ENCODE measurements around the gene RNF13. TPM values are rescaled to one million over a fixed set of nuclear protein-coding genes. Genes with fewer than 3 reads are reported as not detected.
"Not testable (repeated sequence)": the region's sequence is repeated elsewhere in the genome, so short reads cannot be mapped to it uniquely, and the experiment has no call there.

The RNF13 gene
- total RNA-seq, 1 donor from 2014 or later = 138 TPM

DNA sequence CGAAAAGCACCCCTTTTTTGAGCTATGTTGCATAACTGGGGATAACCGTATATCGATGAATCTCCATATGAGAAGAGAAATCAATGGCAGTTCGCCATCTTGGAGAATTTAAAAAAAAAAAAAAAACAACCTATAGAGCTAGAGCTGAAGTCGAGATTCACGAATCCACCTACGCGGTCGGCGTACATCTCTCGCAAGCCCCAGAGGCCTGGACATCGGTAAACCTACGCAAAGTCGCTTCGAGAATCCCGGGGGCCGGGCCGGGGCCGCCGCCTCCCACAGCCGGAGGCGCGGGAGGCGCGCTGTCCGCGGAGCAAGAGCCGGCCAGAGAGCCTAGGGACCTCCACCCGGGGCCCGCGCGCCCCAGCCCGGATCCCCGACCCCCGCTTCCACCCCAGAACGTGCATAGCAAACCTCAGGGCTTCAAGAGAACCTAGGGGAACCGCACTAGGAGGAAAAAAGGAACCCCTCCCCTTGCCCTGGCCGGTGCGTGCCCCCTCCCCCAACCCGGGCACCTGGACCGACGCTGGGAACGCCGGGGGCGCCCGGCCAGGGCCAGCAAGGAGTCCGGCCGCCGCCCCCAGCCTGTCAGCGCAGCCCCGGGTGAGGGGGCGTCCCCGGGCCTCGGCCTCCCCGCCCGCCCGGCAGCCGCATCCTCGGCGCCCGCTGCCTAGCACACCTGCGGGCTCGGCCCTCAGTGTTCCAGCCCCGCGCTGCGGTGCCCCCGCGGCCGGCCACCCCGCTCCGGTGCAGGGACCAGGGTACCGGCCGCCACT lies 157.1 kb downstream of the RNF13 start:
- H3K9me3 ChIP-seq = no peaks in the 10 kb centered on the region
- ATAC-seq (peak; percentile 85 to 87), DNase-seq (peak; percentile 87)
- intact Hi-C loops (cut with DNase I) = no loop called here
- no peak for TF ChIP-seq CTCF (IDR thresholded peaks at IDR 0.05)
- H3K27me3 ChIP-seq (ENCODE audit: low read depth) = peaks cover 10% of the 10 kb centered on the region
- peaks cover 3% of the 10 kb centered on the region for H3K36me3 ChIP-seq
- H3K4me1 ChIP-seq = peaks cover 22% of the 10 kb centered on the region
- H3K27ac ChIP-seq = peak overlapping the region; percentile 66
- peak overlapping the region; percentile 88 for H3K4me3 ChIP-seq

DNA sequence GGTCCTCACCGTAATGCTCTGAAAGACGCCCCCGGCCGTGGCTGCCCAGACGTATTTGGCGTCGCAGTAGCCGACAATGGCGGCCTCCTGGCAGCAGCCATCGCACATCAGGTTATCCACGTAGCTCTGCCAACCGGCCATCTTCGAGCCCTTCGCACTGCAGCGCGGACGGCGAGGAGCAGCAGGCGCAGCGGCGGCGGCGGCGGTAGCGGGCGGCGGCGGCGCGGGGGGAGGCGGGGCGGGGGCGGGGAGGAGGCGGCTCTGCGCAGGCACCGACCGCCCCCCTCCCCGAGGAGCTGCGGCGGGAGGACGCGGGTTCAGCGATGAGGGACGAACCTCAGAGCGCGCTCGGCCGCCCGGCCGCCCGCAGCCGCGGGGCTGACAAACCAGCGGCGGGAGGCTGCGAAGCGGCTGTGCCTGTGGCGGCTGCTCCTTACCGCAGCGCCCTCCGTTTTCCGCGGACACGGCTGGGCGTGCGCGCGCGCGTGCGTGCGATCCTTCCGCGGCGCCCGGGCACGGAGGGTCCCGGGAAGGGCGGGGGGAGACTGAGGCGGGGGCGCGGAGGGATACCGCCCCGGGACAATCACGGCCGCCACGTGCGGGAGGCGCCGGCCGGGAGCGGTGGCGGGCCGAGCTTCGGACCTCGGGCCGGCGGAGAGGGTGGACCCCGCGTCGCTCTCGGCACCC lies 157.8 kb downstream of the RNF13 start, which contains the start of gene PFN2:
PFN2 (minus strand) TSS at position 180 of the 687 bp plus-strand sequence; CDS start at position 141, 39 bp downstream.
- TF ChIP-seq CTCF (IDR thresholded peaks at IDR 0.05) = no peak
- DNase-seq (peak; percentile 70), ATAC-seq (peak; percentile 86 to 88)
- intact Hi-C loops (cut with DNase I) = no loop called here
- peaks cover 10% of the 10 kb centered on the region for H3K27me3 ChIP-seq (ENCODE audit: low read depth)
- H3K4me1 ChIP-seq = peaks cover 22% of the 10 kb centered on the region
- H3K4me3 ChIP-seq = peak within 1 kb of the TSS; percentile 88
- peak within 1 kb of the TSS; percentile 66 for H3K27ac ChIP-seq
- H3K36me3 ChIP-seq = peaks cover under 1% of the 10 kb centered on the region
- H3K9me3 ChIP-seq = no peaks in the 10 kb centered on the region

GRCh38 chr3:149971403-149972075 lies 158.5 kb downstream of the RNF13 start:
- Histone ChIP-seq H3K36me3 (no peaks in the 10 kb centered on the region), H3K4me1 (peaks cover 22% of the 10 kb centered on the region), H3K4me3 (peak overlapping the region; percentile 88), H3K27ac (peak overlapping the region; percentile 58), H3K27me3 (ENCODE audit: low read depth) (peaks cover 10% of the 10 kb centered on the region), H3K9me3 (no peaks in the 10 kb centered on the region)
- DNase-seq = peak; percentile 65
- intact Hi-C loops (cut with DNase I) = no loop called here
- ATAC-seq = peak; percentile 62 to 63
- no peak for TF ChIP-seq CTCF (IDR thresholded peaks at IDR 0.05)

DNA sequence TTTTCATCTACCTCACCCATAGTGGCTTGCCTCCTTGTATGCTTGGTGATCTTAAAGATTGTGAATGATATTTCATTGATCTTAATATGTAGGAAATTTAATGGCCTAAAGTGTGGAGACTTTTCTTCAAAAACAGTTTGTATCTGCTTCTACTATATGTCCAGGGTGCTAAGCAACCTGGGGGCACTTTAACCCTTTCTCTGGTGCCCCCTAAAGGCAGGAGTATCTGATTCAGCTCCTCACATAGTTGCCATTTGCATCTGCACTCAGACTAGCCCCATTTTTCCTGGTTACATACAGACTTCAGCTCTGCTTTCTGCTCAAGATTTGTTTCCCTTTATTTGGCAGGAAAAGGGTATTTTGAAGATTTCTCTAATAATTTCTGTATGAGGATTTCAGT lies 162.9 kb downstream of the RNF13 start:
- peaks cover 10% of the 10 kb centered on the region for H3K27me3 ChIP-seq (ENCODE audit: low read depth)
- no peak overlapping the region for H3K27ac ChIP-seq
- no peak overlapping the region for H3K4me3 ChIP-seq
- TF ChIP-seq CTCF (IDR thresholded peaks at IDR 0.05) = no peak
- no peak for ATAC-seq
- peaks cover 7% of the 10 kb centered on the region for H3K4me1 ChIP-seq
- DNase-seq = no peak
- no peaks in the 10 kb centered on the region for H3K36me3 ChIP-seq
- intact Hi-C loops (cut with DNase I) = no loop called here
- H3K9me3 ChIP-seq = no peaks in the 10 kb centered on the region

- intact Hi-C loops (cut with DNase I) = no loop called here
- peaks cover 2% of the 10 kb centered on the region for H3K27me3 ChIP-seq (ENCODE audit: low read depth)
- no peak for TF ChIP-seq CTCF (IDR thresholded peaks at IDR 0.05)
- H3K9me3 ChIP-seq = no peaks in the 10 kb centered on the region
- DNase-seq = no peak
- no peak for ATAC-seq
- no peak overlapping the region for H3K27ac ChIP-seq
- no peak overlapping the region for H3K4me3 ChIP-seq
- H3K36me3 ChIP-seq = no peaks in the 10 kb centered on the region
- no peaks in the 10 kb centered on the region for H3K4me1 ChIP-seq
These were observed 164.4 kb downstream of the RNF13 start for GRCh38 chr3:149977386-149977785.

DNA sequence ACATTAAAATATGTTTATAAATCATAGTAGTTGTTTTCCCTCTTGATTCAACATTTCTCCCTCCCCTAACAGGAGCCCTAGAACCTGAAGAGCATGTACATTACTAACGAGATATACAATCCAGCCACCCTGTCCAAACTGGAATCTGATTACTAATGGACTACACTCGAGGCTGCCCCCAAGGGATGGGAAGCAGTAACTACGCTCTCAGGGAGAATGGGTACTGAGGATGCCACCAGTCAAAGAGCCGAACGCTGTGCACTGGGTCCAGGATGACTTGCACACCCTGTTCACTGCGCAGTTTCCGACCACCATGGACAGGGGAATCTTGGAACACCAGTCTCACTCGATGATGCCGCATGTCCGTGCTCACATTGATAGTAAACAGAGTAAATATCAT lies 169.0 kb downstream of the RNF13 start:
- H3K27me3 ChIP-seq (ENCODE audit: low read depth); H3K9me3 ChIP-seq; H3K4me1 ChIP-seq; DNase-seq; H3K36me3 ChIP-seq; H3K4me3 ChIP-seq; H3K27ac ChIP-seq; intact Hi-C loops (cut with DNase I): not testable (repeated sequence)
- ATAC-seq = peak; percentile 64 to 73

DNA sequence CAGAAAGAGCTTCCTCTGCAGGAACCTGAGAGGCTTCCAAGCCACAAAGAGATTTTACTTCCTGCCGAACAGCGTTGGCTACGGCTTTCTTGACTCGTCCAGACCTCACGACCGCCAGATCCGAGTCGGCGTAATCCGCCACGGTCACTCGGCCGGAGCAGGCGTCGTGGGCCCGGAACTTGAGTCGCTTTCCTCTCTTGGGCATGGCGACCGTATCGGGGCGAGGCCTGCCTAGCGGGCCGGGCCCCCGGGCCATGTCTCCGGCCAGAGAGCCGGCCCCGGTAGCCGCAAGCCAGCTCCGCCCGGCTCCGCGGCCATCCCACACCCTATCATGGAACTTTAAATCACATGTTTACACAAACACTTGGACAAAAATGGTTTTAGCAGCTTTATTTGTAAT lies 170.0 kb downstream of the RNF13 start:
- H3K4me3 ChIP-seq; ATAC-seq; H3K9me3 ChIP-seq; H3K27ac ChIP-seq; H3K27me3 ChIP-seq (ENCODE audit: low read depth); DNase-seq; H3K36me3 ChIP-seq; H3K4me1 ChIP-seq; intact Hi-C loops (cut with DNase I): not testable (repeated sequence)
